Smooth muscle cell (in vitro differentiated cells): ENCODE measurements around the gene SETDB2. TPM values are rescaled to one million over a fixed set of nuclear protein-coding genes. Genes with fewer than 3 reads are reported as not detected.

Experiments
- DNase-seq: peaks from one replicate; lab custom pipeline; 2025; ENCODE audit not compliant: unreplicated experiment; lab: John Stamatoyannopoulos, UW
- H2AFZ ChIP-seq: fragments of 200-600 bp; sonication (generic); 2 replicates; pipeline ENCODE4 v1.6.0; 2016; ENCODE audit warnings: antibody characterized with exemption, low read depth, mild to moderate bottlenecking
- H3F3A ChIP-seq: fragments of 200-600 bp; sonication (generic); 2 replicates; pipeline ENCODE4 v1.6.0; 2017; ENCODE audit warnings: antibody characterized with exemption, low read depth
- H3K27ac ChIP-seq: fragments of 200-600 bp; sonication (generic); 2 replicates; pipeline ENCODE4 v1.5.1; 2016; ENCODE audit warnings: low read depth, mild to moderate bottlenecking
- H3K27me3 ChIP-seq: fragments of 200-600 bp; sonication (generic); 2 replicates; pipeline ENCODE4 v1.6.1; 2016; ENCODE audit warnings: low read depth, mild to moderate bottlenecking
- H3K36me3 ChIP-seq: fragments of 200-600 bp; sonication (generic); 2 replicates; pipeline ENCODE4 v1.5.1; 2016; ENCODE audit warnings: low read depth
- H3K4me1 ChIP-seq: fragments of 200-600 bp; sonication (generic); 2 replicates; pipeline ENCODE4 v1.5.1; 2016; ENCODE audit warnings: low read depth
- H3K4me2 ChIP-seq: fragments of 200-600 bp; sonication (generic); 2 replicates; pipeline ENCODE4 v1.6.0; 2016; ENCODE audit warnings: mild to moderate bottlenecking
- H3K4me3 ChIP-seq: fragments of 200-600 bp; sonication (generic); 2 replicates; pipeline ENCODE4 v1.5.1; 2016; ENCODE audit warnings: mild to moderate bottlenecking
- H3K79me2 ChIP-seq: fragments of 200-600 bp; sonication (generic); 2 replicates; pipeline ENCODE4 v1.6.0; 2016; ENCODE audit warnings: low read depth, mild to moderate bottlenecking
- H3K9ac ChIP-seq: fragments of 200-600 bp; sonication (generic); 2 replicates; pipeline ENCODE4 v1.6.0; 2016; ENCODE audit warnings: low read depth
- H3K9me3 ChIP-seq: fragments of 200-600 bp; sonication (generic); replicated peaks from 2 replicates; pipeline ENCODE4 v1.5.1; 2016; ENCODE audit warnings: low read depth
- H4K20me1 ChIP-seq: fragments of 200-600 bp; sonication (generic); 2 replicates; pipeline ENCODE4 v1.6.0; 2016; ENCODE audit warnings: low read depth
- WGBS: methylation state at CpG from one replicate; pipeline ENCODE4 v1.1.7; 2016; ENCODE audit warnings: low lambda C conversion rate; 5-methylcytosine and 5-hydroxymethylcytosine counted together
- polyA plus RNA-seq: library from polyadenylated mRNA; unstranded; fragments of >200 nt; fragmentation: Nextera tagmentation; extraction: Ambion mirVana; gene quantifications from 2 replicates; pipeline ENCODE4 v1.2.1, GENCODE V29; 2016
- total RNA-seq: library from RNA; depleted of rRNA; stranded (reverse); fragments of >200 nt; gene quantifications from 2 replicates; pipeline ENCODE4 v1.2.3, GENCODE V29; 2014
- TF ChIP-seq, protein P1 (sequence below): fragments of 200-600 bp; sonication (generic); IDR thresholded peaks from 2 replicates; pipeline ENCODE4 v1.5.1; 2017; ENCODE audit warnings: borderline replicate concordance, mild to moderate bottlenecking, antibody characterized with exemption; ENCODE audit not compliant: insufficient read depth, poor library complexity, severe bottlenecking

Gene SETDB2
- total and polyA plus RNA-seq, 2 experiments from 2014 or later: 3.5 to 4.9 TPM

- H3F3A ChIP-seq: peaks cover 11% of the 10 kb centered on the region
- no peak overlapping the region for H3K9ac ChIP-seq
- no peak for DNase-seq
- TF ChIP-seq, protein P1, sequence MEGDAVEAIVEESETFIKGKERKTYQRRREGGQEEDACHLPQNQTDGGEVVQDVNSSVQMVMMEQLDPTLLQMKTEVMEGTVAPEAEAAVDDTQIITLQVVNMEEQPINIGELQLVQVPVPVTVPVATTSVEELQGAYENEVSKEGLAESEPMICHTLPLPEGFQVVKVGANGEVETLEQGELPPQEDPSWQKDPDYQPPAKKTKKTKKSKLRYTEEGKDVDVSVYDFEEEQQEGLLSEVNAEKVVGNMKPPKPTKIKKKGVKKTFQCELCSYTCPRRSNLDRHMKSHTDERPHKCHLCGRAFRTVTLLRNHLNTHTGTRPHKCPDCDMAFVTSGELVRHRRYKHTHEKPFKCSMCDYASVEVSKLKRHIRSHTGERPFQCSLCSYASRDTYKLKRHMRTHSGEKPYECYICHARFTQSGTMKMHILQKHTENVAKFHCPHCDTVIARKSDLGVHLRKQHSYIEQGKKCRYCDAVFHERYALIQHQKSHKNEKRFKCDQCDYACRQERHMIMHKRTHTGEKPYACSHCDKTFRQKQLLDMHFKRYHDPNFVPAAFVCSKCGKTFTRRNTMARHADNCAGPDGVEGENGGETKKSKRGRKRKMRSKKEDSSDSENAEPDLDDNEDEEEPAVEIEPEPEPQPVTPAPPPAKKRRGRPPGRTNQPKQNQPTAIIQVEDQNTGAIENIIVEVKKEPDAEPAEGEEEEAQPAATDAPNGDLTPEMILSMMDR: no peak
- peak overlapping the region; percentile 45 for H3K4me3 ChIP-seq
- no peaks in the 10 kb centered on the region for H3K36me3 ChIP-seq
- 38% methylated on average over 1 of the region's 1 CpG for WGBS
- H4K20me1 ChIP-seq: no peaks in the 10 kb centered on the region
- no peak overlapping the region for H2AFZ ChIP-seq
- H3K27ac ChIP-seq: peak overlapping the region; percentile 44
- no peaks in the 10 kb centered on the region for H3K27me3 ChIP-seq
- H3K79me2 ChIP-seq: peaks cover 4% of the 10 kb centered on the region
- H3K4me1 ChIP-seq: peaks cover 5% of the 10 kb centered on the region
- H3K4me2 ChIP-seq: peak overlapping the region; percentile 77
- peaks cover 6% of the 10 kb centered on the region for H3K9me3 ChIP-seq
Observed at GRCh38 chr13:49399801-49400472, 44.1 kb upstream of the SETDB2 start.

DNA sequence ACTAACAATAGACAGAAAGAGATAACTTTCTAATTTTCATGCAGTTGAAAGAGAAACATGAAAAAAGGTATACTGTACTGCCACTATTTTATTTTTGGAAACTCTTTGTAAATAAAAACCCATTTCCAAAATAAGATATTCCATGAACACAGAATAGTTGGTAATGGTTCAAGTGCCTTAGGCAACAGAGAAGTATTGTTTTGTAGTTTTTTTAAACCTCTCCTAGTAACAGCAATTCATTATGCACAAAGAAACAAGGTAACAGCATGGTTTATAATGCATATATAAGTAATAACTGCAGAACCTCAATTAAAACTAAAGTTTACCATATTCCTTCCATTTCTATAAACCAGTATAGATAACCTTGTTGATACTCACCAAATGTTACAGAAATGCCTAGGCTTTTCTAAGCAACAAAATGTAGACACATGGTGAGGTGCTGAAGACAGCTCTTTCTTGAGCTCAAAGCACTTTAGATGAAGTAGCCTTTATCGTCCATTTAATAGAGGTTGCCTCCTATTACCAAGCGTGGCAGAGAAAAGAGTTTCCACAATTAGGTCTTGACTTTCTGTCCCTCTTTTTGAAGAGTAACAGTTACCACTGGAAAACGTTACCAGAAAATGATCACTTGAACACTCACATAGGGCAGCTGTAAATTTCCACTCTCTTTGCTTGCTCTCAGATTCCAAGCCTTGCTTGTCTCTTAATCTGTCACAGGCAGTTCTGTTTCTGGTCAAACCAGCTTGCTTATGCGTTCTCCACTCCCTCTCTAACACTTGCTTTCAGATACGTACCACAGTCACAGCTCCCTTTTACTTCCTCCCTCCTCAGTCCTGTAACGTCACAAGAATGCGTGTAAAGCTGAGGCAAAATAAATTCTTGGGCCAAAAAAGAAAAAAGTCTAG lies 43.1 kb upstream of the SETDB2 start:
- Histone ChIP-seq H4K20me1 (no peaks in the 10 kb centered on the region), H3K9me3 (peaks cover 8% of the 10 kb centered on the region), H3K9ac (peak overlapping the region; percentile 7), H3K27me3 (no peaks in the 10 kb centered on the region), H3K4me3 (peak overlapping the region; percentile 45), H3K4me2 (peak overlapping the region; percentile 77), H3K36me3 (no peaks in the 10 kb centered on the region), H3K4me1 (peaks cover 5% of the 10 kb centered on the region), H3F3A (peaks cover 11% of the 10 kb centered on the region), H2AFZ (peak overlapping the region; percentile 28), H3K27ac (peak overlapping the region; percentile 44), H3K79me2 (peaks cover 4% of the 10 kb centered on the region)
- 2% methylated on average over 7 of the region's 7 CpGs for WGBS
- DNase-seq: no peak
- TF ChIP-seq, protein P1: no peak

- TF ChIP-seq, protein P1: no peak
- no peaks in the 10 kb centered on the region for H4K20me1 ChIP-seq
- 81% methylated on average over 7 of the region's 7 CpGs for WGBS
- no peak overlapping the region for H3K27ac ChIP-seq
- no peaks in the 10 kb centered on the region for H3K79me2 ChIP-seq
- H3K4me2 ChIP-seq: no peak overlapping the region
- no peaks in the 10 kb centered on the region for H3K36me3 ChIP-seq
- H3K27me3 ChIP-seq: no peaks in the 10 kb centered on the region
- no peak overlapping the region for H2AFZ ChIP-seq
- H3K4me3 ChIP-seq: no peak overlapping the region
- H3K9me3 ChIP-seq: peaks cover 8% of the 10 kb centered on the region
- peaks cover 5% of the 10 kb centered on the region for H3K4me1 ChIP-seq
- DNase-seq: no peak
- no peak overlapping the region for H3K9ac ChIP-seq
- peaks cover 11% of the 10 kb centered on the region for H3F3A ChIP-seq
Observed at GRCh38 chr13:49403996-49404702, 39.9 kb upstream of the SETDB2 start.
